ENCODE results near the gene PPP1R14B. TPM values are rescaled to one million over a fixed set of nuclear protein-coding genes. Genes with fewer than 3 reads are reported as not detected.

PPP1R14B gene
- total RNA-seq, 2 donors from 2014 or later = 113 to 234 TPM

DNA sequence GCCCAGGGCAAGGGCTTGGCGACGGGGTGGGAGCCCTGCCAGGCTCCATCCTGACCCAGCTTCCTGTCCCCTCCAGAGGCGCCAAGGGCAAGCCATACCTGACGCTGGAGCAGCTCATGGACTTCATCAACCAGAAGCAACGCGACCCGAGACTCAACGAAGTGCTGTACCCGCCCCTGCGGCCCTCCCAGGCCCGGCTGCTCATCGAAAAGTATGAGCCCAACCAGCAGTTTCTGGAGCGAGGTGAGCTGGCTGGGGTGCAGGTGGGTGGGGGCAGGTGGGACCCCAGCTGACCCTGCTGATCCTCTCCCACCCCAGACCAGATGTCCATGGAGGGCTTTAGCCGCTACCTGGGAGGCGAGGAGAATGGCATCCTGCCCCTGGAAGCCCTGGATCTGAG is 9.6 kb upstream of the PPP1R14B start:
- Histone ChIP-seq H3K4me3 (no peak overlapping the region), H3K27me3 (no peaks in the 10 kb centered on the region), H3K9ac (ENCODE audit: low read depth in 2 of 2, low read length in 2 of 2) (no peak overlapping the region), H3K4me1 (peaks cover 9% of the 10 kb centered on the region), H3K9me3 (no peaks in the 10 kb centered on the region), H3K36me3 (peaks cover 14% of the 10 kb centered on the region), H3K27ac (no peak overlapping the region)
- intact Hi-C loops (cut with DNase I) = no loop called here
- TF ChIP-seq, protein P1, sequence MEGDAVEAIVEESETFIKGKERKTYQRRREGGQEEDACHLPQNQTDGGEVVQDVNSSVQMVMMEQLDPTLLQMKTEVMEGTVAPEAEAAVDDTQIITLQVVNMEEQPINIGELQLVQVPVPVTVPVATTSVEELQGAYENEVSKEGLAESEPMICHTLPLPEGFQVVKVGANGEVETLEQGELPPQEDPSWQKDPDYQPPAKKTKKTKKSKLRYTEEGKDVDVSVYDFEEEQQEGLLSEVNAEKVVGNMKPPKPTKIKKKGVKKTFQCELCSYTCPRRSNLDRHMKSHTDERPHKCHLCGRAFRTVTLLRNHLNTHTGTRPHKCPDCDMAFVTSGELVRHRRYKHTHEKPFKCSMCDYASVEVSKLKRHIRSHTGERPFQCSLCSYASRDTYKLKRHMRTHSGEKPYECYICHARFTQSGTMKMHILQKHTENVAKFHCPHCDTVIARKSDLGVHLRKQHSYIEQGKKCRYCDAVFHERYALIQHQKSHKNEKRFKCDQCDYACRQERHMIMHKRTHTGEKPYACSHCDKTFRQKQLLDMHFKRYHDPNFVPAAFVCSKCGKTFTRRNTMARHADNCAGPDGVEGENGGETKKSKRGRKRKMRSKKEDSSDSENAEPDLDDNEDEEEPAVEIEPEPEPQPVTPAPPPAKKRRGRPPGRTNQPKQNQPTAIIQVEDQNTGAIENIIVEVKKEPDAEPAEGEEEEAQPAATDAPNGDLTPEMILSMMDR (IDR thresholded peaks at IDR 0.05) = no peak
- no peak for DNase-seq

DNA sequence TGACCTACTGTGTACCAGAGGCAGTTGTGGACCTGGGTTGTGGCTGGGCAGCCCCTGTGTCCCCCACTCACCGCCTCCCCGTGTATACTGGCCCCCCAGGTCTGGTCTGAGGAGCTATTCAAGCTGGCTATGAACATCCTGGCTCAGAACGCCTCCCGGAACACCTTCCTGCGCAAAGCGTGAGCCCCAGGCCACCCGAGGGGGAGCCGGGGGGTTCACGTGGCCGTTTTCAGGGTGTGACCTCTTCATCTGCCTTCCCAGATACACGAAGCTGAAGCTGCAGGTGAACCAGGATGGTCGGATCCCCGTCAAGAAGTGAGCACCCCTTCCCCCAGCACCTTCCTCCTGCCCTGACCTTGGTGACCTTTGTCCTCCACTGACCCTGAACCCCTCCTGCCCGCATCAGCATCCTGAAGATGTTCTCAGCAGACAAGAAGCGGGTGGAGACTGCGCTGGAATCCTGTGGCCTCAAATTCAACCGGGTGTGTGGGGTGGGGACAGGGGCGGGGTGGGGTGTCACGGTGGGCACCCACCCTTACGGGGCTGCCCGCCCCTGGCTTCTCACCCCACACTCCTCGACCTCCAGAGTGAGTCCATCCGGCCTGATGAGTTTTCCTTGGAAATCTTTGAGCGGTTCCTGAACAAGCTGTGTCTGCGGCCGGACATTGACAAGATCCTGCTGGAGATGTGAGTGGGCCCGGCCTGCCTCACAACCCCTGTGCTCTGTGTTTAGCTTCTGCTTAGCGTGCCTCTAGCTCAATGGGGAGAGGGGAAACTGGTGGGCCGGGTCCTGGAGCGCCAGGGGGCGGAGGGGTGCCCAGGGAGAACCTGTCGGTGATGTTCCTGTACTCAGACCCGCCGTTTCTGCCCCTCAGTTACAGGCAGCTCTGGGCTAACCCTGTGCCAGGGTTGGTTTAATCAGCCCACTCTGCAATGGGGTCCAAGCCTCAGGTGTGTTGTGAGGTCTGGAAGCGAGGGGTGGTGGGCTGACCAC is 8.7 kb upstream of the PPP1R14B start:
- intact Hi-C loops (cut with DNase I) = no loop called here
- H3K27me3 ChIP-seq = no peaks in the 10 kb centered on the region
- H3K9me3 ChIP-seq = no peaks in the 10 kb centered on the region
- peaks cover 14% of the 10 kb centered on the region for H3K36me3 ChIP-seq
- no peak overlapping the region for H3K27ac ChIP-seq
- TF ChIP-seq, protein P1 (IDR thresholded peaks at IDR 0.05) = no peak
- H3K4me3 ChIP-seq = no peak overlapping the region
- DNase-seq = no peak
- no peak overlapping the region for H3K9ac ChIP-seq (ENCODE audit: low read depth in 2 of 2, low read length in 2 of 2)
- peaks cover 9% of the 10 kb centered on the region for H3K4me1 ChIP-seq

DNA sequence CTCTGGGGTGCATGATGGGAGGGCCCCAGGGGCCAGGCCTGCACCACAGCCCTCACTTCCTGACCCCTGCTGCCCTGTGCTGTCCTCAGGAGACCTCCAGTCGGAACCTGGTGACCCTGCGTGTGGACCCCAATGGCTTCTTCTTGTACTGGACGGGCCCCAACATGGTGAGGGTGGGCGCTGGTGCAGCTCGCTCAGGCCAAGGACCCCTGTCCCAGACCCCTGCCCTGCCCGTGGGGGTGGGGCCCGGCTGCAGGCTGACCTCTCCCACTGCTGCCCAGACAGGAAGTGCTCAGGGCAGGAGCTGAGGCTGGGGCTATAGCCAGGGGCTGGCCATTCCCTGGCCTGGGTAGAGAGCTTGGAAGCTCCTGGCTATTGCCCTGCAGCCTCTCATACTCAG is 7.6 kb upstream of the PPP1R14B start:
- no peak for DNase-seq
- TF ChIP-seq, protein P1 (IDR thresholded peaks at IDR 0.05) = no peak
- Histone ChIP-seq H3K9ac (ENCODE audit: low read depth in 2 of 2, low read length in 2 of 2) (no peak overlapping the region), H3K36me3 (peaks cover 12% of the 10 kb centered on the region), H3K27ac (no peak overlapping the region), H3K9me3 (no peaks in the 10 kb centered on the region), H3K4me1 (peaks cover 9% of the 10 kb centered on the region), H3K4me3 (no peak overlapping the region), H3K27me3 (no peaks in the 10 kb centered on the region)
- intact Hi-C loops (cut with DNase I) = no loop called here

DNA sequence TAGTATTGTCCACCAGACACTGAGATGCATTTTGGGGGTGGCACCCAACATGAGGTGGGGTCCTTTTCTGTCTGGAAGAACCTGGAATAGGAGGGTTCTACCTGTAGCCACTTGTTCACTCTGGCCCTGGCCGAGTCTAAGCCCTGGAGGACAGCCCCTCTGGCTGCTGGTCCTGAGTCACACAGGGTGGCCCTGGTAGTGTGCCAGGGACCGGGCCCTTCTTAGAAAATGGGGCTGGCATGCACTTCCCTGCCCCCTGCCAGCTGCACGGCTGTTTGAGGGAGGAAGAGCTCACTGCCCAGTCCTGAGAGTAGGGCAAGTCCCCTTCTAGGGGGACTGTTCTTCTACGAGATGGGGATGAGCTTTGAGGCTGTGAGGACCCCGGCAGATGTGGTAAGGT is 6.7 kb upstream of the PPP1R14B start:
- DNase-seq = no peak
- Histone ChIP-seq H3K27me3 (no peaks in the 10 kb centered on the region), H3K9ac (ENCODE audit: low read depth in 2 of 2, low read length in 2 of 2) (peak overlapping the region in 1 of 2 donors; percentile 14), H3K27ac (no peak overlapping the region), H3K4me3 (no peak overlapping the region), H3K9me3 (no peaks in the 10 kb centered on the region), H3K36me3 (peaks cover 5% of the 10 kb centered on the region), H3K4me1 (peaks cover 9% of the 10 kb centered on the region)
- TF ChIP-seq, protein P1 (IDR thresholded peaks at IDR 0.05) = no peak
- intact Hi-C loops (cut with DNase I) = no loop called here

DNA sequence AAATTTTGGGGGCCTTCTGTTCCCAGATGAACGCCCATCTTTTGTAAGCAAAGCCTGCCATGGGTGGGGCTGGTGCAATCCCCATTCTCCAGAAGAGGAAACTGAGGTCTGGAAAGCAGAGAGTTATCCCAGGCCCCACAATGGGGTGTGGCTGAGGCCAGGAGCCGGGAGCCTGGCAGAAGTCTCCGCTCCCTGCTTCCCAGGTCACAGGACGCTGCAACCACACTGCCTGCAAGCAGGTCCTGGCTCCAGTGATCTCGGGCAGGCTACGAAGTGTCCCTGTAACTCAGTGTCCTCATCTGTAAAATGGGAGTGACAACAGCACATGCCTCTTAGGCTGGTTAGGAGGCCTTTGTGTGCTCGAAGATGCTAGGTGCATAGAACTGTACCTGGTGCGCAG is 6.3 kb upstream of the PPP1R14B start:
- TF ChIP-seq, protein P1 (IDR thresholded peaks at IDR 0.05) = no peak
- Histone ChIP-seq H3K9ac (ENCODE audit: low read depth in 2 of 2, low read length in 2 of 2) (peak overlapping the region; percentile 8 to 89), H3K4me1 (peaks cover 9% of the 10 kb centered on the region), H3K27ac (peak overlapping the region; percentile 80), H3K27me3 (no peaks in the 10 kb centered on the region), H3K9me3 (no peaks in the 10 kb centered on the region), H3K36me3 (peaks cover 5% of the 10 kb centered on the region), H3K4me3 (peak overlapping the region; percentile 97)
- DNase-seq = no peak
- intact Hi-C loops (cut with DNase I) = no loop called here
